ENCODE results near the gene YAP1.

The YAP1 gene

DNA sequence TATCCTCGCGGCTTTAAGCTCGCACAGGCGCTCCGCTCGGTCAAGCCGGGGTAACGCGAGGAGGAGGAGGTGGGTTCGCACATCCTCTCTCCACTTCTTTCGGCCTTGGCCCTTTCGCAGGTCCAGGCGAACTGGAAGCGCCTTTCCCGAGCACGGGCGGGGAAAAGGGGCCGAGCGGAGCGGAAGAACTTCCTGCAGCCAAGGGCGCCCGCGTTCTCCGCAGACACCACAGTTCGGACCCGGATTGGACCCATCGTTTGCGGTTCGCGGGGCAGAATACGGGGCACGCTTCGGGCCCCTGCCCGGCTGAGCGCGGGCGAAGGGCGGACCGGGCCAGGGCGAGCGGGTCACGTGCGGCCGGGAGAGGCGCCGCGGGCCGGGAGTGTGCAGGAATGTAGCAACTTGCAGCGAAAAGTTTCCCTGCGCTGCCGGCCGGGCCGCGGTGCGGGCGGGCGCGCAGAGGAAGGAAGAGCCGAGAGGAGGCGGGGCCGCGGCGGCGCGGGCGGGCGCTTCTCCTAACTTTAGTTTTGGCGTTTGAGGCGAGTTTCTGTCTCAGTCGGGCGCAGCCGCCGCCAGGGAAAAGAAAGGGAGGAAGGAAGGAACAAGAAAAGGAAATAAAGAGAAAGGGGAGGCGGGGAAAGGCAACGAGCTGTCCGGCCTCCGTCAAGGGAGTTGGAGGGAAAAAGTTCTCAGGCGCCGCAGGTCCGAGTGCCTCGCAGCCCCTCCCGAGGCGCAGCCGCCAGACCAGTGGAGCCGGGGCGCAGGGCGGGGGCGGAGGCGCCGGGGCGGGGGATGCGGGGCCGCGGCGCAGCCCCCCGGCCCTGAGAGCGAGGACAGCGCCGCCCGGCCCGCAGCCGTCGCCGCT is at the start of gene YAP1:
Gene YAP1, plus strand, starts transcription at position 552 of the 865 bp plus-strand sequence. CDS start 402 bp downstream, outside the sequence.
- peak within 1 kb of the TSS; percentile 84 for H3K27ac ChIP-seq
- H3K36me3 ChIP-seq (ENCODE audit: insufficient read depth, low read length): peaks cover 11% of the 10 kb centered on the region
- TF ChIP-seq EZH2 (IDR thresholded peaks at IDR 0.05) (no peak), POLR2AphosphoS5 (IDR thresholded peaks at IDR 0.05; ENCODE audit: borderline replicate concordance, low read depth, low read length) (0 out of 2 replicates have a peak, but pooled peaks have one; percentile 16)
- H3K4me3 ChIP-seq: peak within 1 kb of the TSS; percentile 99
- H3K9ac ChIP-seq (ENCODE audit: insufficient read length): peak within 1 kb of the TSS; percentile 85
- no peaks in the 10 kb centered on the region for H3K9me3 ChIP-seq (ENCODE audit: low read depth, low read length)
- DNase-seq (ENCODE audit: low read depth, low spot score): no peak

DNA sequence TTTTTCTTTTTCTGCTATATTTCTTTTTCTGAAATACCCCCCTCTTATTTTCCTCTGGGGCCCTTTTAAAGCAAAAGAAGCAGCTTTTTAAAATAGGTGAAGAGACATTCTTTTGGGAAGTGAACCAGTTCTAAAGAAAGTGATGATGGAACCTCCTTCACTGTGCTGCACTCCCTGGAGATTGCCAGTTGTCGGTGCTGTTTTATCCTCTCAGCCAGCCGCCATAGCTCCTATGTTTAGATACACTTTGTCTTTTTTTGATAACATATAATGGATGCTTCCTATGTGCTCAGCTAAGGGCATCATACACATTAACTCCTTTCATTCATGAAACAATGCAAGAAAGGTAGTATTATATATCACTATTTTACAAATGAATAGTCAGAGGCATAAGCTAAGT is 49.0 kb upstream of the YAP1 start:
- TF ChIP-seq EZH2 (IDR thresholded peaks at IDR 0.05): no peak
- TF ChIP-seq FOXP2 (optimal IDR thresholded peaks at IDR 0.05; ENCODE audit: control extremely low read depth, extremely low read length, insufficient read depth): no peak
- no peak for TF ChIP-seq POLR2AphosphoS5 (IDR thresholded peaks at IDR 0.05; ENCODE audit: borderline replicate concordance, low read depth, low read length)
- no peak overlapping the region for H3K4me3 ChIP-seq
- no peak for DNase-seq (ENCODE audit: low read depth, low spot score)

DNA sequence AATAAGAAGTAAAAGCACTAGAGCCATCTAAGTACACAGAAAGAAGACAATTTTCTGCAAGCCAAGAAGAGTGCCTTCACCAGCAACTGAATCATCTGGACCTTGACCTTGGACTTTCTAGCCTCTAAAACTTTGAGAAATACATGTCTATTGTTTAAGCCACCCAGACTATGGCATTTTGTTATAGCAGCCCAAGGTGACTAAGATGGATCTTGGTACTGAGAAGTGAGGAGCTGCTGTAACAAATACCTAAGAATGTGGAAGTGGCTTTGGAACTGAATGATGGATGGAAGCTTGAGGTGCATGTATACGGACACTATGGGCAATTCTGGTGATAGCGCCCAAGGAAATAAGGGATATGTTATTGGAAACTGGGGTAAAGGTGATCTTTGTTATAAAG is 48.1 kb upstream of the YAP1 start:
- Histone ChIP-seq H3K9ac (ENCODE audit: insufficient read length) (no peak overlapping the region), H3K9me3 (ENCODE audit: low read depth, low read length) (no peaks in the 10 kb centered on the region), H3K27ac (no peak overlapping the region), H3K36me3 (ENCODE audit: insufficient read depth, low read length) (no peaks in the 10 kb centered on the region), H3K4me3 (no peak overlapping the region)
- TF ChIP-seq POLR2AphosphoS5 (IDR thresholded peaks at IDR 0.05; ENCODE audit: borderline replicate concordance, low read depth, low read length) (no peak), EZH2 (IDR thresholded peaks at IDR 0.05) (no peak), FOXP2 (optimal IDR thresholded peaks at IDR 0.05; ENCODE audit: control extremely low read depth, extremely low read length, insufficient read depth) (no peak)
- DNase-seq (ENCODE audit: low read depth, low spot score): no peak

More for the DNA sequence above, 49.0 kb upstream of the YAP1 start:
- H3K36me3 ChIP-seq (ENCODE audit: insufficient read depth, low read length): no peaks in the 10 kb centered on the region
- H3K9ac ChIP-seq (ENCODE audit: insufficient read length): no peak overlapping the region
- no peak overlapping the region for H3K27ac ChIP-seq
- no peaks in the 10 kb centered on the region for H3K9me3 ChIP-seq (ENCODE audit: low read depth, low read length)

DNA sequence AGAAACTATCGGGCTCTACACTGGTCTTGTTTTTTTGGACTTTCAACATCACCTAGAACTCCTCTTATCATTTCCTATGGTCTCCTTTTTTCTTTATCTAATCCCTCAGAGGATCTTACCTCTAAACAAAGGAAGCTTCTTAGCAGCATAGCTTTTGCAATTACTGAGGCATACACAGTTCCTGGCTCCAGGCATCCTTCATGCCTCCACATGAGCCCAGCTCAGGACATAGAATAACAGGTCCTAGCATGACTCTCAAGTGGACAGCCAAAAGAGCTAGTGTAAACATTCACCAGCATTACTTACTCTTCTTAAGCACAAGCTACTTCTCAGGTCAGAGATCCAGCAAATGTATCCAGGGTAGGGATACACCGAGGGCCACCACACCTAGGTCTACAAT is 45.9 kb upstream of the YAP1 start:
- H3K27ac ChIP-seq: no peak overlapping the region
- no peak overlapping the region for H3K9ac ChIP-seq (ENCODE audit: insufficient read length)
- no peaks in the 10 kb centered on the region for H3K36me3 ChIP-seq (ENCODE audit: insufficient read depth, low read length)
- H3K4me3 ChIP-seq: no peak overlapping the region
- H3K9me3 ChIP-seq (ENCODE audit: low read depth, low read length): no peaks in the 10 kb centered on the region
- DNase-seq (ENCODE audit: low read depth, low spot score): no peak
- TF ChIP-seq POLR2AphosphoS5 (IDR thresholded peaks at IDR 0.05; ENCODE audit: borderline replicate concordance, low read depth, low read length) (no peak), FOXP2 (optimal IDR thresholded peaks at IDR 0.05; ENCODE audit: control extremely low read depth, extremely low read length, insufficient read depth) (no peak), EZH2 (IDR thresholded peaks at IDR 0.05) (no peak)

DNA sequence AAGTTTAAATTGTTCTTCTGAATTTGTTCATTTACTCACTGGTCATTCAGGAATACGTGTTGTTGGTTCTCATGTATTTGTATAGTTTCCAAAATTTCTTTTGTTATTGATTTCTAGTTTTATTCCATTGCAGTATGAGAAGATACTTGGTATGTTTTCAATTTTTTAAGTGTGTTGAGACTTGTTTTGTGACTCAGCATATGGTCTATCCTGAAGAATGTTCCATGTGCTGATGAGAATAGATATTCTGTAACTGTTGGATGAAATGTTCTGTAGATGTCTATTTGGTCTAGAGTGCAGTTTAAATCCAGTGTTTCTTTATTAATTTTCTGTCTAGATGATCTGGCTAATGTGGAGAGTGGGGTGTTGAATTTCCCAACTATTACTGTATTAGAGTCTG is 39.5 kb upstream of the YAP1 start:
- DNase-seq (ENCODE audit: low read depth, low spot score): no peak
- Histone ChIP-seq H3K27ac (no peak overlapping the region), H3K4me3 (no peak overlapping the region), H3K9me3 (ENCODE audit: low read depth, low read length) (peaks cover 5% of the 10 kb centered on the region; the same call in 1 of the 2 replicates), H3K9ac (ENCODE audit: insufficient read length) (no peak overlapping the region), H3K36me3 (ENCODE audit: insufficient read depth, low read length) (no peaks in the 10 kb centered on the region)
- TF ChIP-seq FOXP2 (optimal IDR thresholded peaks at IDR 0.05; ENCODE audit: control extremely low read depth, extremely low read length, insufficient read depth) (no peak), EZH2 (IDR thresholded peaks at IDR 0.05) (no peak), POLR2AphosphoS5 (IDR thresholded peaks at IDR 0.05; ENCODE audit: borderline replicate concordance, low read depth, low read length) (no peak)

DNA sequence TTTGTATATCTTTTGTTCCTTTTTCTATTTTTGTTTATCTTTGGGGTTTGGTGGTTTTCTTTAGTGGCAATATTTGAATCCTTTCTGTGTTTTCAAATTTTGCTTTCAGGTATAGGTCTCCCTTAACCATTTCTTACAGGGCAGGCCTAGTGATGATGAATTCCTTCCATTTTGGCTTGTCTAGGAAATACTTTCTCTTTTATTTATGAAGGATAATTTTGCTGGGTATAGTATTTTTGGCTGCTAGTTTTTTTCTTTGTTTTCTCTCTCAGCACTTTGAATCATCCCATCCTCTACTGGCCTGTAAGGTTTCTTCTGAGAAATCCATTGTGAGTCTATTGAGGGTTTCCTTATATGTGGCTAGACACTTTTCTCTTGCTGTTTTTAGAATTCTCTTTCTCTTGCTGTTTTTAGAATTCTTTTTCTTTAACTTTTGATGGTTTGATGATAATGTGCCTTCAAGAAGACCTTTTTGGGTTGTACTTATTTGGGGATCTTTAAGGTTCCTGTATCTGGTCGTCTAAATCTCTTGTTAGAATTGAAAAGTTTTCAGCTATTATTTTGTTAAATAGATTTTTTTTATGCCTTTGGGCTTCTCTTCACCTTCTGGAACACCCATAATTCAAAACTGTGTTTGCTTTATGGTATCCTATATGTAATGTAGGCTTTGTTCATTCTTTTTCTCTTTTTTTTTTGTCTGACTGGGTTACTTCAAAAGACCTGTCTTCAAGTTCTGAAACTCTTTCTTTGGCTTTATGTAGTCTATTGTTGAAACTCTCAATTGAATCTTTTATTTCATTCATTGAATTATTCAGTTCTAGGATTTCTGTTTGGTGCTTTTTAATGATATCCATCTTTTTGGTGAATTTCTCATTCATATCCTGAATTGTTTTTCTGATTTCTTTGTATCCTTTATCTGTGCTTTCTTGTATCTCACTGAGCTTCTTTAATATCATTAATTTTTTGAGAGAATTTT is 38.5 kb upstream of the YAP1 start:
- no peak for TF ChIP-seq FOXP2 (optimal IDR thresholded peaks at IDR 0.05; ENCODE audit: control extremely low read depth, extremely low read length, insufficient read depth)
- no peak for TF ChIP-seq POLR2AphosphoS5 (IDR thresholded peaks at IDR 0.05; ENCODE audit: borderline replicate concordance, low read depth, low read length)
- no peak for TF ChIP-seq EZH2 (IDR thresholded peaks at IDR 0.05)
- Histone ChIP-seq H3K9me3 (ENCODE audit: low read depth, low read length) (peaks cover 5% of the 10 kb centered on the region; the same call in 1 of the 2 replicates), H3K36me3 (ENCODE audit: insufficient read depth, low read length) (no peaks in the 10 kb centered on the region), H3K4me3 (no peak overlapping the region), H3K9ac (ENCODE audit: insufficient read length) (no peak overlapping the region), H3K27ac (no peak overlapping the region)
- DNase-seq (ENCODE audit: low read depth, low spot score): no peak

DNA sequence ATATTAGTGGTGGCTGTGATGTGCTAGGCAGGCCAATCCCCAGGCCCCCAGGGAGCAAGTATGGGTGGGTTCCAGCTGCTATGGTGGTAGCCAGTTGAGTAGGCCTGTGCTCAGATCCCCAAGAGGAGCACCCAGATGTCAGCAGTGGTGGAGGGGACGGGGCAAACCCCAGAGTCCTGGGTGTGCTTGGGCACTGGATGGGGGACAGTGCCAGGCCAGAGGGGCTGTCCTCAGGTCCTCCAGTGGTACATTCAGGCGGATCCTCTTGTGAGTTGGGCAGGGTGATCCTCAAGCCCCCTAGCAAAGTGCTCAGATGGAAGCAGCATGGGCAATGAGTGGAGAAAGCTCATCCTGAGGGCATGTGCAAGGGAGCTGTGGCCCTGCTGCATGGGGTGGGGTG is 37.0 kb upstream of the YAP1 start:
- no peak overlapping the region for H3K4me3 ChIP-seq
- TF ChIP-seq EZH2 (IDR thresholded peaks at IDR 0.05): no peak
- TF ChIP-seq POLR2AphosphoS5 (IDR thresholded peaks at IDR 0.05; ENCODE audit: borderline replicate concordance, low read depth, low read length): no peak
- TF ChIP-seq FOXP2 (optimal IDR thresholded peaks at IDR 0.05; ENCODE audit: control extremely low read depth, extremely low read length, insufficient read depth): no peak
- DNase-seq (ENCODE audit: low read depth, low spot score): no peak
- H3K36me3 ChIP-seq (ENCODE audit: insufficient read depth, low read length): no peaks in the 10 kb centered on the region
- no peak overlapping the region for H3K27ac ChIP-seq
- H3K9ac ChIP-seq (ENCODE audit: insufficient read length): no peak overlapping the region
- H3K9me3 ChIP-seq (ENCODE audit: low read depth, low read length): peaks cover 5% of the 10 kb centered on the region; the same call in 1 of the 2 replicates

DNA sequence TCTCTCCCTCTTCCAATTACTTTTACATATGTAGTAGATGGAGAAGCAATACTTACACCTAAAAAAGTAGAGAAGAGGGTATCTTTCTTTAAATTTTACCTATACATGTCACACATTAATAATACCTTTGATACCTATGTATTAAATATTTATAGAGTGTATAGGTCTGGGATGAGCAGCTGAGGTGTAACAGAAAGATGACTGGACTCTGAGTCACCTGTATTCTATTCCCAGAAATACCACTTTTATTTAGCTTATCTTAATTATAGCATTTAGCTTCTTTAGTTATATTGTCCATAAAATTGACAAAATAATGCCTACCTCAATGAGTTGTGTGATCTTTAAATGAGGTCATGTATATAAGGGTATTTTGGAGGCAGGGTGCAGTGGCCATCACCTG is 30.6 kb upstream of the YAP1 start:
- no peak overlapping the region for H3K4me3 ChIP-seq
- no peak overlapping the region for H3K27ac ChIP-seq
- no peak overlapping the region for H3K9ac ChIP-seq (ENCODE audit: insufficient read length)
- no peak for DNase-seq (ENCODE audit: low read depth, low spot score)
- H3K9me3 ChIP-seq (ENCODE audit: low read depth, low read length): no peaks in the 10 kb centered on the region
- TF ChIP-seq FOXP2 (optimal IDR thresholded peaks at IDR 0.05; ENCODE audit: control extremely low read depth, extremely low read length, insufficient read depth) (no peak), POLR2AphosphoS5 (IDR thresholded peaks at IDR 0.05; ENCODE audit: borderline replicate concordance, low read depth, low read length) (no peak), EZH2 (IDR thresholded peaks at IDR 0.05) (no peak)
- no peaks in the 10 kb centered on the region for H3K36me3 ChIP-seq (ENCODE audit: insufficient read depth, low read length)
